CMK (cell line): Measurements from ENCODE around the gene TMPRSS13.

Source experiments
- DNase-seq: peaks from one replicate; pipeline ENCODE4 v3.0.0-alpha.2; 2010; ENCODE audit warnings: low read depth

The TMPRSS13 gene

DNA sequence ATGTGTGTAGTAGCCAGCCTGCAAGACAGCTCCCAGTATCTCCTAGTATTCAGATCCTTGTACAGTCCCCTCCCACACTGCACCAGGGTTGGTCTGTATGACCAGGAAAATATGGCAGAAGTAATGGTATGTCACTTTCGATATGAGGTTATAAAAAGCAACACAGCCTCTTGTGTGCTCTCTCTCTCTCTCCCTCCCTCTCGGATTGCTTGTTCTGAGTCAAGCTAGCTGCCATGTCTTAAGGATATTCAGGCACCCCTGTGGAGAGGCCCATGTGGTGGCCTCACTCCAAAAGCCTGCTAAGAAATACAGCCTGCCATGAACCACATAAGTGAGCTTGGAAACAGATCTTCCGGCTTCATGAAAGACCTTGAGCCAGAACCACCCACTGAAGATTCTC, 78.1 kb downstream of the TMPRSS13 start:
- no peak for DNase-seq
